Activated naive CD4-positive, alpha-beta T cell treated with anti-CD3 and anti-CD28 coated beads, Interleukin-2, amount 10 ng/mL, durations not matched to agents 7 days and 5 days (primary cell): Measurements from ENCODE around the gene CCDC40.
A peak's percentile ranks its signal among the peaks of the same experiment; 100 is the strongest.

Experiments
- CTCF ChIA-PET: fragments of 350-600 bp; sonication (Branson Sonifier 250); formaldehyde crosslinking; loops from one replicate; lab custom pipeline; 2021; ENCODE audit warnings: antibody characterized with exemption; lab: Charles Lee
- DNase-seq: peaks from one replicate; pipeline ENCODE4 v3.0.0-alpha.2; 2020
- H3K27ac Mint-ChIP-seq: one replicate; pipeline ENCODE4 v1.8.0; 2021; ENCODE audit warnings: mild to moderate bottlenecking, moderate library complexity, mixed read lengths
- H3K27me3 Mint-ChIP-seq: one replicate; pipeline ENCODE4 v1.8.0; 2021; ENCODE audit warnings: mild to moderate bottlenecking, mixed read lengths
- H3K36me3 Mint-ChIP-seq: one replicate; pipeline ENCODE4 v1.8.0; 2021; ENCODE audit warnings: mixed read lengths
- H3K4me1 Mint-ChIP-seq: one replicate; pipeline ENCODE4 v1.8.0; 2021; ENCODE audit warnings: mixed read lengths
- H3K4me3 Mint-ChIP-seq: one replicate; pipeline ENCODE4 v1.8.0; 2021; ENCODE audit warnings: mild to moderate bottlenecking, moderate library complexity, mixed read lengths
- H3K9me3 Mint-ChIP-seq: one replicate; pipeline ENCODE4 v1.8.0; 2021; ENCODE audit warnings: mixed read lengths

Gene CCDC40

GRCh38 chr17:80006811-80007752 lies 29.4 kb upstream of the CCDC40 start:
- CTCF ChIA-PET: interaction anchor here (0.7 to 3.3 kb wide), 12 partner anchors 9 to 262 kb away, joined by 3 to 21 read pairs (median 3); partner anchors contain the start of gene GAA
- Mint-ChIP-seq H3K4me1 (peaks cover 4% of the 10 kb centered on the region), H3K36me3 (no peaks in the 10 kb centered on the region), H3K27me3 (peaks cover 28% of the 10 kb centered on the region), H3K27ac (no peak overlapping the region), H3K9me3 (no peaks in the 10 kb centered on the region), H3K4me3 (no peak overlapping the region)
- DNase-seq: no peak

- H3K9me3 Mint-ChIP-seq: no peaks in the 10 kb centered on the region
- H3K27me3 Mint-ChIP-seq: peaks cover 28% of the 10 kb centered on the region
- H3K27ac Mint-ChIP-seq: no peak overlapping the region
- CTCF ChIA-PET: interaction anchor here (0.7 to 3.3 kb wide), 17 partner anchors 8 to 138 kb away, joined by 3 to 21 read pairs (median 4); partner anchors contain the start of gene GAA
- peaks cover 4% of the 10 kb centered on the region for H3K4me1 Mint-ChIP-seq
- DNase-seq: no peak
- H3K4me3 Mint-ChIP-seq: no peak overlapping the region
- no peaks in the 10 kb centered on the region for H3K36me3 Mint-ChIP-seq
Measured at GRCh38 chr17:80007939-80008338, 28.5 kb upstream of the CCDC40 start.

GRCh38 chr17:80008383-80008840 lies 28.0 kb upstream of the CCDC40 start:
- CTCF ChIA-PET: interaction anchor here (0.7 to 3.3 kb wide), 19 partner anchors 8 to 263 kb away, joined by 3 to 21 read pairs (median 4); partner anchors contain the start of gene GAA
- H3K36me3 Mint-ChIP-seq: no peaks in the 10 kb centered on the region
- DNase-seq: peak; percentile 84
- H3K27me3 Mint-ChIP-seq: peaks cover 28% of the 10 kb centered on the region
- H3K4me3 Mint-ChIP-seq: no peak overlapping the region
- H3K9me3 Mint-ChIP-seq: no peaks in the 10 kb centered on the region
- H3K4me1 Mint-ChIP-seq: peaks cover 4% of the 10 kb centered on the region
- no peak overlapping the region for H3K27ac Mint-ChIP-seq

GRCh38 chr17:80008848-80009247 lies 27.6 kb upstream of the CCDC40 start:
- Mint-ChIP-seq H3K36me3 (no peaks in the 10 kb centered on the region), H3K27ac (no peak overlapping the region), H3K27me3 (peaks cover 28% of the 10 kb centered on the region), H3K4me1 (peaks cover 4% of the 10 kb centered on the region), H3K4me3 (no peak overlapping the region), H3K9me3 (no peaks in the 10 kb centered on the region)
- CTCF ChIA-PET: interaction anchor here (0.8 to 3.3 kb wide), 18 partner anchors 9 to 263 kb away, joined by 3 to 21 read pairs (median 4); partner anchors contain the start of gene GAA
- DNase-seq: no peak

- Mint-ChIP-seq H3K4me1 (peaks cover 4% of the 10 kb centered on the region), H3K27me3 (peaks cover 28% of the 10 kb centered on the region), H3K4me3 (no peak overlapping the region), H3K27ac (no peak overlapping the region), H3K36me3 (no peaks in the 10 kb centered on the region), H3K9me3 (peaks cover 3% of the 10 kb centered on the region)
- DNase-seq: no peak
- CTCF ChIA-PET: interaction anchor here (0.9 to 3.3 kb wide), 13 partner anchors 10 to 264 kb away, joined by 3 to 21 read pairs (median 4); partner anchors contain the start of gene GAA
Measured at GRCh38 chr17:80009391-80010282, 26.8 kb upstream of the CCDC40 start.

- Mint-ChIP-seq H3K4me3 (no peak overlapping the region), H3K27ac (no peak overlapping the region), H3K36me3 (no peaks in the 10 kb centered on the region), H3K4me1 (peaks cover 4% of the 10 kb centered on the region), H3K9me3 (peaks cover 3% of the 10 kb centered on the region), H3K27me3 (peaks cover 28% of the 10 kb centered on the region)
- CTCF ChIA-PET: interaction anchor here (1.1 to 1.5 kb wide), 4 partner anchors 9 to 91 kb away, joined by 3 to 7 read pairs (median 5); partner anchors contain the start of gene GAA
- no peak for DNase-seq
Measured at GRCh38 chr17:80010283-80010858, 26.1 kb upstream of the CCDC40 start.

- Mint-ChIP-seq H3K27ac (no peak overlapping the region), H3K4me1 (no peaks in the 10 kb centered on the region), H3K36me3 (no peaks in the 10 kb centered on the region), H3K4me3 (no peak overlapping the region), H3K9me3 (peaks cover 3% of the 10 kb centered on the region), H3K27me3 (peaks cover 12% of the 10 kb centered on the region)
- CTCF ChIA-PET: no interaction called here
- no peak for DNase-seq
Measured at GRCh38 chr17:80011989-80012555, 24.4 kb upstream of the CCDC40 start.

- H3K4me3 Mint-ChIP-seq: no peak overlapping the region
- H3K27ac Mint-ChIP-seq: no peak overlapping the region
- no peaks in the 10 kb centered on the region for H3K36me3 Mint-ChIP-seq
- CTCF ChIA-PET: no interaction called here
- H3K27me3 Mint-ChIP-seq: peaks cover 5% of the 10 kb centered on the region
- H3K4me1 Mint-ChIP-seq: no peaks in the 10 kb centered on the region
- peaks cover 3% of the 10 kb centered on the region for H3K9me3 Mint-ChIP-seq
- no peak for DNase-seq
Measured at GRCh38 chr17:80012765-80013741, 23.4 kb upstream of the CCDC40 start.

- DNase-seq: no peak
- Mint-ChIP-seq H3K4me3 (no peak overlapping the region), H3K4me1 (no peaks in the 10 kb centered on the region), H3K9me3 (peaks cover 3% of the 10 kb centered on the region), H3K27ac (no peak overlapping the region), H3K27me3 (no peaks in the 10 kb centered on the region), H3K36me3 (no peaks in the 10 kb centered on the region)
- CTCF ChIA-PET: interaction anchor here (2.4 kb wide), 1 partner anchor 9 kb away, joined by 9 read pairs; no protein-coding TSS in a partner anchor
Measured at GRCh38 chr17:80017226-80018010, 19.0 kb upstream of the CCDC40 start.

GRCh38 chr17:80018917-80019651 lies 17.4 kb upstream of the CCDC40 start:
- peaks cover 3% of the 10 kb centered on the region for H3K9me3 Mint-ChIP-seq
- no peak for DNase-seq
- CTCF ChIA-PET: interaction anchor here (1.2 kb wide), 1 partner anchor 8 kb away, joined by 4 read pairs; no protein-coding TSS in a partner anchor
- no peaks in the 10 kb centered on the region for H3K36me3 Mint-ChIP-seq
- H3K27ac Mint-ChIP-seq: no peak overlapping the region
- H3K4me3 Mint-ChIP-seq: no peak overlapping the region
- no peaks in the 10 kb centered on the region for H3K4me1 Mint-ChIP-seq
- H3K27me3 Mint-ChIP-seq: no peaks in the 10 kb centered on the region

- no peak overlapping the region for H3K27ac Mint-ChIP-seq
- no peak for DNase-seq
- no peaks in the 10 kb centered on the region for H3K36me3 Mint-ChIP-seq
- no peaks in the 10 kb centered on the region for H3K9me3 Mint-ChIP-seq
- CTCF ChIA-PET: interaction anchor here (1.0 to 2.2 kb wide), 2 partner anchors 14 to 16 kb away, joined by 3 to 10 read pairs; no protein-coding TSS in a partner anchor
- no peaks in the 10 kb centered on the region for H3K27me3 Mint-ChIP-seq
- no peaks in the 10 kb centered on the region for H3K4me1 Mint-ChIP-seq
- no peak overlapping the region for H3K4me3 Mint-ChIP-seq
Measured at GRCh38 chr17:80021600-80021999, 14.8 kb upstream of the CCDC40 start.
